Mammary epithelial cell (primary cell): Measurements from ENCODE around the gene CDX2.

ENCODE experiments used
- CTCF ChIP-seq, 2 donors: IDR thresholded peaks in 1 of 2; conservative IDR thresholded peaks in 1 of 2; 2 replicates each; pipeline ENCODE4 v1.5.1; 2011 to 2012; ENCODE audit warnings: inconsistent platforms in 2 of 2, low read length in 2 of 2, mild to moderate bottlenecking in 2 of 2, control low read depth in 1 of 2, low read depth in 1 of 2; ENCODE audit not compliant: insufficient read depth in 1 of 2; ENCODE audit errors: extremely low read depth in 1 of 2
- EZH2 ChIP-seq: IDR thresholded peaks from 2 replicates; pipeline ENCODE4 v1.6.1; 2012; ENCODE audit warnings: low read length, inconsistent platforms, borderline replicate concordance

DNA sequence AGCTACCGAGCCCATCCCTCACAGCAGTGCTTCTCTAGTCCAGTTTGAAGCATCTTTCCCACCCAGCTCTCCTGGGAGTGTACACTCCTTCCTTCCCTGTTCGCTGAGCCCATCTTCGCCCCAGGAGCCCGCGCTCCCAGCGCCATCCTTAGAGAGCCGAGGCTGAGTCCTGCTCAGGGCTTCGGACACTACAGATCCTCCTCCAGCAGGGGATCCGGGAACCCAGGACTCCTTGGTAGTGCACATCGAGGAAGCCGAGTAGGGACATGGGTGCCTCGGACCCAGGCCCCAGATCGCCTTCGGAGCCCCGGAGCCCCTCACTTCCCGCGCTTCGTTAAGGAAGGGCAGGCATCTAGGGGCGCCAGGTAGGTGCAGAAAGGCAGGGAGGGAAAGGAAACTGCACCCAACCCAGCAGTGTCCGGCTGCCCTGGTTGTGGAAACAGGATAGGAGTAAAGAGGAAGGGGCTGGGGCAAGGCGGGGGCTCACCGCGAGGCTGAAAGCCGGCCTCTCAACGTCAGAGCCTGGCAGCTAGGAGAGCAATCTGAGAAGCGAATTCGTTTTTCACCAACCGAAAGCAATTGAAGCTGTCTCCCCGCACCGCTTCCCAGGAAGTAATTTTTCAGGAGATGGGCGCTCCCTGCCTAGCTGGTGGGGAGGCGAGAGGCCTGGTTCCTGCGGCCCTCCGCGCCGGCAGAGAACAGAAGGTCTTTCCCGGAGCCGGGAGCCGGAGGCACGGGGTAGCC is 48.3 kb downstream of the CDX2 start:
- TF ChIP-seq CTCF (conservative IDR thresholded peaks at IDR 0.05 in 1 of 2, IDR thresholded peaks at IDR 0.05 in 1 of 2; ENCODE audit: extremely low read depth in 1 of 2, insufficient read depth in 1 of 2, low read depth in 1 of 2, low read length in 2 of 2) (no peak), EZH2 (peak; percentile 96)
